HL-60 (cell line): ENCODE measurements around the gene IRF2BP2.

ENCODE experiments used
- CTCF ChIP-seq: IDR thresholded peaks from one replicate; pipeline ENCODE4 v1.5.1; 2011; ENCODE audit warnings: low read length, control low read depth, inconsistent platforms; ENCODE audit not compliant: insufficient read depth
- POLR2AphosphoS5 ChIP-seq: IDR thresholded peaks from 2 replicates; pipeline ENCODE4 v1.6.1; 2012; ENCODE audit warnings: low read depth
- REST ChIP-seq: IDR thresholded peaks from 2 replicates; pipeline ENCODE4 v1.6.1; 2012; ENCODE audit warnings: low read depth; ENCODE audit not compliant: insufficient replicate concordance
- SPI1 ChIP-seq: IDR thresholded peaks from 2 replicates; pipeline ENCODE4 v1.6.1; 2012; ENCODE audit warnings: low read depth, mild to moderate bottlenecking, borderline replicate concordance

GRCh38 chr1:234617986-234618736, 8.2 kb upstream of the IRF2BP2 start:
- no peak for TF ChIP-seq CTCF
- no peak for TF ChIP-seq REST
- no peak for TF ChIP-seq POLR2AphosphoS5
- TF ChIP-seq SPI1: no peak
